ENCODE data around the gene HIVEP1.

Gene HIVEP1

GRCh38 chr6:12134991-12135390 lies 122.9 kb downstream of the HIVEP1 start:
- no peak for DNase-seq (ENCODE audit: low read depth)
- no peak for TF ChIP-seq CTCF (IDR thresholded peaks at IDR 0.05; ENCODE audit: low read depth, low read length)
- no peak for TF ChIP-seq POLR2A (IDR thresholded peaks at IDR 0.05; ENCODE audit: extremely low read depth, insufficient read length)
- no peak overlapping the region for H3K4me3 ChIP-seq (ENCODE audit: low read depth, low read length)

GRCh38 chr6:12136905-12137304 lies 124.8 kb downstream of the HIVEP1 start:
- no peak for DNase-seq (ENCODE audit: low read depth)
- H3K4me3 ChIP-seq (ENCODE audit: low read depth, low read length): no peak overlapping the region
- no peak for TF ChIP-seq MAX (IDR thresholded peaks at IDR 0.05; ENCODE audit: low read depth, low read length)
- no peak for TF ChIP-seq CTCF (IDR thresholded peaks at IDR 0.05; ENCODE audit: low read depth, low read length)
- no peak for TF ChIP-seq POLR2A (IDR thresholded peaks at IDR 0.05; ENCODE audit: extremely low read depth, insufficient read length)
- no peak for TF ChIP-seq MYC (IDR thresholded peaks at IDR 0.05; ENCODE audit: low read depth, low read length)

- DNase-seq (ENCODE audit: low read depth): peak; percentile 12
These were observed 125.4 kb downstream of the HIVEP1 start for GRCh38 chr6:12137480-12137879.

GRCh38 chr6:12138381-12138780 lies 126.3 kb downstream of the HIVEP1 start:
- H3K4me3 ChIP-seq (ENCODE audit: low read depth, low read length): no peak overlapping the region
- no peak for TF ChIP-seq MYC (IDR thresholded peaks at IDR 0.05; ENCODE audit: low read depth, low read length)
- TF ChIP-seq MAX (IDR thresholded peaks at IDR 0.05; ENCODE audit: low read depth, low read length): no peak
- TF ChIP-seq POLR2A (IDR thresholded peaks at IDR 0.05; ENCODE audit: extremely low read depth, insufficient read length): no peak
- no peak for TF ChIP-seq CTCF (IDR thresholded peaks at IDR 0.05; ENCODE audit: low read depth, low read length)
- no peak for DNase-seq (ENCODE audit: low read depth)

More at GRCh38 chr6:12137480-12137879, 125.4 kb downstream of the HIVEP1 start:
- TF ChIP-seq MYC (IDR thresholded peaks at IDR 0.05; ENCODE audit: low read depth, low read length) (no peak), CTCF (IDR thresholded peaks at IDR 0.05; ENCODE audit: low read depth, low read length) (no peak)
- no peak overlapping the region for H3K4me3 ChIP-seq (ENCODE audit: low read depth, low read length)

GRCh38 chr6:12138936-12139335 lies 126.8 kb downstream of the HIVEP1 start:
- H3K4me3 ChIP-seq (ENCODE audit: low read depth, low read length): no peak overlapping the region
- no peak for DNase-seq (ENCODE audit: low read depth)
- no peak for TF ChIP-seq CTCF (IDR thresholded peaks at IDR 0.05; ENCODE audit: low read depth, low read length)
- TF ChIP-seq POLR2A (IDR thresholded peaks at IDR 0.05; ENCODE audit: extremely low read depth, insufficient read length): no peak
- TF ChIP-seq MAX (IDR thresholded peaks at IDR 0.05; ENCODE audit: low read depth, low read length): no peak
- TF ChIP-seq MYC (IDR thresholded peaks at IDR 0.05; ENCODE audit: low read depth, low read length): no peak

GRCh38 chr6:12147557-12148316 lies 135.6 kb downstream of the HIVEP1 start:
- H3K4me3 ChIP-seq (ENCODE audit: low read depth, low read length): no peak overlapping the region
- DNase-seq (ENCODE audit: low read depth): no peak
- TF ChIP-seq MYC (IDR thresholded peaks at IDR 0.05; ENCODE audit: low read depth, low read length) (no peak), POLR2A (IDR thresholded peaks at IDR 0.05; ENCODE audit: extremely low read depth, insufficient read length) (no peak), CTCF (IDR thresholded peaks at IDR 0.05; ENCODE audit: low read depth, low read length) (no peak), MAX (IDR thresholded peaks at IDR 0.05; ENCODE audit: low read depth, low read length) (no peak)

Data from NB4 (cell line).